DMS114 treated with DMSO at 0.1 percent for 48 hours (cell line): ENCODE measurements around the gene IGF2BP2.

Experiments
- DNase-seq: peaks from one replicate; lab custom pipeline; 2025; ENCODE audit not compliant: unreplicated experiment; lab: John Stamatoyannopoulos, UW

Gene IGF2BP2

GRCh38 chr3:185737740-185738680 is 86.8 kb downstream of the IGF2BP2 start:
- no peak for DNase-seq

DNA sequence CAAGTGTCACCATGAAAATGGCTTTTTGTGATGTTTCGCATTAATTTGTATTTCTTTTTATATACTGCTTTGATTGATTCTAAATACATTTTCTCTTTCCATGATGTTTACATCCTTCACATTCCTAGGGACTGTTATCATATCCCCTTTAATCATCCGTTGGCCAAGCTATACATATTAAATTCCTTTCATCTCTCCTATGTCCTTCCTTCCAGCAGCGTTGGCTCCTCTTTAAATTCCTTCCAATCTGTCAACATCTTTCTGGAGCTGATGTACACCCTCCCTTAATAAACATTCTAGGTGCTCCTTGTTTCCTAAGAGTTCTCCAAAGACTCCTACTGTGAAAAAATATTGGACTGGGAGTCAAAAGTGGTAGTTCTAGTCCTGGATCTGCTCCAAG is 87.8 kb downstream of the IGF2BP2 start:
- DNase-seq, result no peak

- DNase-seq, result no peak
These were observed 90.1 kb downstream of the IGF2BP2 start for GRCh38 chr3:185734725-185735096.

DNA sequence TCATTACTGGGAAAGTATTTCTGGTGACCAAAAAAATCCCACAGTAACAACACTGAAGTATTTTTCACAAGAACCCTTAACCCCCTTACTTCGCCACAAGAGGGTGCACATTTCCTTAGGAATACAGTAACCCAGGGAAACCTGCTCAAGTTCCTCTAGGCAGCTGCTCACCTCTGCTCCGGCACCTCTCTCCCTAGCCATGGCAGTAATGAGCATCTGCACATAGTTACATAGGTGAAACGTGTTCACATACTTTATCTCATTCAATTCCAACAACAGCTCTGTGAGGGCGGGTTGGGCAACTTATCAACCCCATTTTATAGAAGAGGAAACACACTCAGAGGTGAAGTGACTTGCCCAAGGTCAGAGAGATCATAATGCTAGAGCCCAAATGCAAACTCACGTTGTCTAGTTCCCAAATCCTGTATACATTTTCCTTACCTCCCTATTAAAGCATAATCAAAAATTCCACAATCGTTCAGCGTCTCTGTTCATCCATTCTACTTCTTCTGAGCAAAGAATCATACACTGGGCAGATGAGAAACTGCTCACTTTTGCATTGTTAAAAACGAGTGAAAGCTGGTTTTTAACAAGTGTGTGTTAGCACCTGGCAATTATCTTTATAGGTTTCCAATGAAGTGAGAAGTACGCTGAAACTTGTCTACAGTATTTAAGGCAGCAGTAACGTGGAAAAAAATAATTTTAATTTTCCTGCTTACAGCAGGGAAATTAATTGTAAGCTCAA is 90.7 kb downstream of the IGF2BP2 start:
- peak; percentile 74 for DNase-seq

DNA sequence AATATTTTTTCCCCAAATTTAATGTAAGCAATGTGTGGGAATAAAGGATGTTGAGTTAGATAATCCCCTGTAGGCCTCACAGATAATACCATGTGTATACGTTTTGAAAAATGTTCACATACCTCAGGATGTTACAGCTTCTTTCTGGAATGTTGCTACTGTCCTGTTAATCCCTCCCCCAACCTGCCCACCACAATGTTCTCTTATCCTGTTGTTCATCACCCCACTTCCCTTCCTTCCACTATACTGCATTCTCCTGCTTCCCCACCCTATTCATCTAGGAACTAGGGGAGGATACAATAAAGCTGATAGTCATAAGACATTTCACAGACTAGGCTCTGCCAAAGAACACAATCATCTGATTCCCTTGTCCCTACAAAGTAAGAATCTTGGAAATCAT is 92.1 kb downstream of the IGF2BP2 start:
- DNase-seq, result no peak

- no peak for DNase-seq
These were observed 94.3 kb downstream of the IGF2BP2 start for GRCh38 chr3:185730550-185730949.

DNA sequence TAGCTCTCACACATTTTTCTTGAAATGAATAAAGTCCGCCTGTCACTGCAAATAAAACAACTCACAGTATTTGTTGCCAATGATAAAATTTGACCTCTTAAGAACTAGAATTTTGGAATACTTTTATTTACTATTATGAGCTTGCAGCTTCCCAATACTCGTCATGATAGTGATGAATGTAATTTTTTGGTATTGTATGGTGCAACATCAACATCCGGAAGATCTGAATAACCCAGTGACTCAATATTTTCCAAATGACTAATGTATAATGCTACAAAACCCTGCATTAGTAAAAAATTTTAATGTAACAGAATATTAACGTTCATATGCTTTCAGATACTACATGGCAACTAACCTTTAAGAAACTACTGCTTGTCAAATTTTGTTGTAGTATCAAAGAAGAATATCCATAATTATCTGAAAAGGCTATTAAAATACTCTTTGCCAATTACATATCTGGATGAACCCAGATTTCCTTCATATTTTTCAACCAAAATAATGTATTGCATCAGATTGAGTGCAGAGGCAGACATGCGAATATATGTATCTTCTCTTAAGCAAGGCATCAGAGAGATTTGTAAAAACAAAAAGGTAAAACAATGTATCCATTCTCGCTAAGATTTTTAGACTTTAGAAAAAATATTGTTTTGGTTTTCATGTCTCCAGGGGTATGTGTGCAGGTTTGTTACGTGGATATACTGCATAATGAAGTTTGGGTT is 95.3 kb downstream of the IGF2BP2 start:
- no peak for DNase-seq

DNA sequence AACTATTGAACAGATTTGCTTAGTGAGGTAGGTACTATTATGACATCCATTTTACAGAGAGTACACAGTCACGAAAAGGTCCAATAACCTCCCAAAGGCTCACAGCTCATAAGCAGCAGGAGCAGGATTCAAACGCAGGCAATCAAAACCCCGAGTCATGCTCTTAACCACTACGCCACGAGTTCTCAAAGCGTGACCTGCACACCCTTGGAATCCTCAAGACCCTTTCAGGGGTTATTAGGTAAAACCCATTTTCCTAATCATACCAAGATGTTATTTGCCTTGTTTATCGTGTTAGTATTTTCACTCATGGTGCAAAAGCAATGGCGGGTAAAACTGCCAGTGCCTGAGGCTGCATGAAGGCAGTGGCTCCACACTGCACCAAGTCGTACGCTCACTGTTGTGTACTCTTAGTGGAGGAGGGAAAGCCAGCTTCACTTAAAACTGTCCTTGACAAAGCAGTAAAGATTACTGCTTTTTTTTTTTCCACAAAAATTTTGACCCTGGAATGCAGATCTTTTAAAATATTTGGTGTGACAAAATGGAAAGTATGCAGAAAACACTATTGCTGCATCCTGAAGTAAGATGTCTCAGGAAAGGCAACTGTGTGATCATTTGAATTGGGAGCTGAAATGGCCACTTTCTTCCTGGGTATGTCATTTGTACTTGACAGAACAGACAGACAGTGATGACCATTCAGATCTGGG is 96.1 kb downstream of the IGF2BP2 start:
- DNase-seq, result no peak

DNA sequence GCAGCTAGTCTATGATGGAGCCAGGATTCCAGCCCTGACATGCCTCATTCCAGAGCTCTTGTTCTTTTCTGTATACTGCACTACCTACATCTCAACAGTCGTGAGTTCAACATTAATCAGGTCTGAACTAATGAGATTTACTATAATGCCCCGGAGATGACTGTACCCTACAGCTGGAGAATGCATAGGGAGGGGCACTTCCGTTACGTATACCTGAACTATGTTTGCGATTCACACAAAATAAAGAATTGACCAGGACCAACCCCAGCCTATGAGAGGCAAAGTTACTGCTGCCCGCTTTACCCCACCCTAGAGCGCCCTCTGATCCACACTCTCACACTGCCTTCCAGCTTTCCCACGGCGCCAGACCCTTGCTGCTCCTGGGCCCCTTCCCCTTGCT is 97.0 kb downstream of the IGF2BP2 start:
- DNase-seq, result no peak

DNA sequence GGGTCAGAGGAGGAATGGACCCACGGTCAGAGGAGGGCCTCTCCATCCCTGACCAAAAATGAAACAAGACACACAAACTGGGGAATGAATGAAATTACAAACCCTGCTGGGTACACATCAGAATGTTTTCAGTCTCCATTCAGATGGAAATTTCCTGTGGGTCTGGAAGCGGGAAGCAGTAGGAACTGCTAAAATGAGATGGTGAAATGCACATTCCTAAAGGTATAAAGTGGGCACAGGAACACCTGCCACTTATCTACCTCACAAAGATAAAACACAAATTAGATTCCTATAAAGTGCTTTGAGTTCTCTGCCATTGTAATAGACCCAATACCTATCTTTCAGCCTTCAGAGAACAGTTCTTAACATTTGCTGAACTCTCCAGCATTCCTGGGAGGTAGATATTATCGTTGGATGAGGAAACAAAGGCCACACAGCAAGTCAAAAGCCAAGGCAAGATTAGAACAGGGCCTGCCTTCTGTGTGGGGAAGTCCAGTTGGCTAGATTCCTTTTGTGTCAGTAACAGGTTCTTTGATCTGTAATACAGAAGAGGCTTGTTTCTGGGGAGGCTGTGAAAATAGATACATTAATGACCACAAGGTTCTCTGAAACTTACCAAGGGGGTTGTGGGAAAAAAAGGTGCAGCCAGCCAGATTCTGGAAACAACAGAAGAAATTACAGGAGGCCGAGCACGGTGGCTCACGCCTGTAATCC is 98.4 kb downstream of the IGF2BP2 start:
- no peak for DNase-seq

- no peak for DNase-seq
These were observed 100.1 kb downstream of the IGF2BP2 start for GRCh38 chr3:185724761-185725160.

DNA sequence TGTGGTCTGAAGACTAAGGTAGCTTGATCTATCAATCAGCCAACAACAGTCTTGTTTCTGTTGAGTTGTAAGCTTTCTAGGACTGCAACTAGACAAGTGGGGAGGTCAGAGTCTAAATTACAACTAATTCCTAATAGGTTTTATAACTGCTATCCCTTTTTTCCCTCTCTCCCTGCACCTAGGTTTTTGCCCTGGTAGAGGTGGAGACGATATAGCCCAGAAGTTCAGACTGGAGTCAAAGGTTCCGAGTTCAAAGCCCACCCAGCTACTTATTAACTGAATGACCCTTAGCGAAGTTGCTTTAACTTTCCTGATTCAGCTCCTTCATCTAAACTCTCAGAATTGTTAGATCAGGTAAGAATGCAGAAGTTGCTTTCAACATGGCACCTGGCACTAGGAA is 100.6 kb downstream of the IGF2BP2 start:
- DNase-seq, result no peak

DNA sequence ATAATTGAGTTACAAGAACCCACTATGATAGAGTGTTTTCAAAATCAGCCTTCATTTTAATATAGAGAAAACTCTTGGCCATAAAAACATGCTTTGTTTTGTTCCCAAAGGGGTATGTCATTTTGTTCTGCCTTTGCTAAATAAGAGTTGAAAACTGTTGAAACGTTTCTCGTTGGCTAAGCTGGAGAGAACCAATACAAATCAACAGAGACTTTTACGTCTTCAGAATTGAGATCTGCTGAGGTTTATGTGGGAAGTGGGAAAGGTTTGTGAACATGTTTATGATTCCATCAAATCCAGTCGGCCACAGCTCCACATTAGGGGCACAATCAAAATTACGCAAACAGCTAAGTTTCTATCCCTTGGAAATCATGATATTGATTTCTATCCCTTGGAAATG is 102.0 kb downstream of the IGF2BP2 start:
- DNase-seq, result no peak

- no peak for DNase-seq
These were observed 102.9 kb downstream of the IGF2BP2 start for GRCh38 chr3:185721970-185722369.

- DNase-seq, result no peak
These were observed 104.5 kb downstream of the IGF2BP2 start for GRCh38 chr3:185720326-185720725.

GRCh38 chr3:185718736-185719593 is 105.9 kb downstream of the IGF2BP2 start:
- DNase-seq, result no peak

DNA sequence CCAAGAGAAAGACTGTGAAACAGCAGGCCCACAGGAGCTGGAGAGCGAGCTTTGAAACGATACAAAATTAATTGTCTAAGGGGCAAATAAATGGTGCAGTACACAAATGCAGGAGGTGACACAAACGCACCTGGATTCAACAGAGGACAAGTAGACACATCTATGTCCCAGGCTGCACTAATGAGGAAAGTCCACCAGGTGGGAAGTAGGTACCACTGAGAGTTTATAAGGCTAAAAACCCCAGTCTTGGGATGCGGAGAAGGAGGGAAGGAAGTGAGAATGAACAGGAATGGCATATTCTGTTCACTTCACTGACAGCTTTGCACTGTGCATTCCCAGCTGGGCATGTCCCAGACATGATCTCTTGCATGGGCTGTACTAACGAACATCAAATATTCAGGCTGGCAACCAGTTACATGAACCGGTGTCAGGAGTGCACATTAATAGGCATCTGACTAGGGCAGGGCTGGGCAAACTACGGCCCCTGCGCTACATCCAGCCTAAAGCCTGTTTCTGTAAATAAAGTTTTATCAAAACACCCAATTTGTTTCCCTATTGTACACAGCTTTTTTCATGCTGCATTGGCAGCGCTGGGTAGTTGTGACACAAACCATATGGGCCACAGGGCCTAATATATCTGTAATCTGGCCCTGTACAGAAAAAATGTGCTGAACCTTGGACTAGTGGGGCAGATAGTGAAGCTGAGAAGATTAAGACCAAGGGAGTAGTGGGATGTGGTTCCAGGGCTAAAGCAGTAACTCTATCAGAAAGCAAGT is 107.0 kb downstream of the IGF2BP2 start:
- DNase-seq, result no peak

DNA sequence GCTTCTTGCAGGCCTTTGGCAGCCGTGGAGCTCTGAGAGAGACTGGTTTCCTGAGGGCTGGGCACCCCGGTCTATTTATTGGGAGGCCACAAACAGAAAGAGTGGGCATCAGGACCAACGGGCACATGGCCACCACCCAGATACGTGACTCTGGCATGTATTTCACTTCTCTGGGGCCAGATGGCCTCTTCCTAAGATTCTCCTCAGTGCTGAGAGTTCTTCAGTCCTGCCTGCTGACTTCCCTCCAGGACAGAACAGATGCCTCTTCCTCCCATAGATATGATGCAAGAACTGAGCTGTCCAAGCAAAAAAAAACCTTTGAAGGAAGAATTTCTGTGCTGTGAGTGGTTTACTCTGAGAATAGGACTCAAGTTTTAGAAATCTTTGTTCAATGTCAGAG is 107.7 kb downstream of the IGF2BP2 start:
- no peak for DNase-seq
